ENCODE results near the gene DGKG.

DNA sequence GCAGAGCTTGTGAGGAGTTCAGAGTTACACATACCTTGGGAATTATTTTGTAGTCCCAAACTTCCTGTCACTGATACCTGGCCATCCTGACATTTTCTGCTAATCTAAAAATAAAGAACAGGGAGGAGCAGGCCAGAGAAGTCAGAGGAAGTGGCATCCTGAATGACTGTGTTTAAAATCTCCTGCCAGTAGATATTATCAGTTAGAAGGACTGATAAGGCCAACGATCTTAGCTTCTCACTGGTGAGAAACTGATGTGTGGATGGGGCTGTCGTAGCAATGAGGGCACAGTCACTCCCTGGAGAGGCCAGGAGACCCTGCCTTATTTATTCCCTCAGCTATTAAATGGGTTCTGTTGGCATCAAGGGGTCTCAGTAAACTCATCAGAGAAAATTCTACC lies 115.1 kb downstream of the DGKG start:
- TF ChIP-seq POLR2A (IDR thresholded peaks at IDR 0.05; ENCODE audit: low read length) (no peak), GATA1 (IDR thresholded peaks at IDR 0.05; ENCODE audit: low read depth, low read length) (no peak)
